CD4-positive, alpha-beta T cell (primary cell): ENCODE results near the gene RSU1. TPM values are rescaled to one million over a fixed set of nuclear protein-coding genes. Genes with fewer than 3 reads are reported as not detected.

ENCODE experiments used
- ATAC-seq: fragments of 200-7000 bp; cut with Tn5 transposase; one replicate; pipeline ENCODE4 v1.10.0; 2022; ENCODE audit warnings: mild to moderate bottlenecking; ENCODE audit not compliant: poor library complexity
- CTCF ChIA-PET: fragments of 350-600 bp; sonication (Branson Sonifier 250); formaldehyde crosslinking; loops from one replicate; lab custom pipeline; 2021; ENCODE audit warnings: antibody characterized with exemption, inconsistent platforms; lab: Charles Lee
- POLR2A ChIA-PET: fragments of 350-600 bp; sonication (Branson Sonifier 250); formaldehyde crosslinking; loops from one replicate; lab custom pipeline; 2021; ENCODE audit warnings: antibody characterized with exemption, inconsistent platforms; lab: Charles Lee
- DNase-seq, 14 experiments: peaks; one replicate each; pipeline ENCODE4 v3.0.0-alpha.2; 2013 to 2020; ENCODE audit warnings: mixed read lengths in 2 of 14
- H3K27ac ChIP-seq, 2 donors: one replicate each; pipeline versions ENCODE4 v1.5.1 to v1.7.0; 2013; ENCODE audit warnings: low read length in 2 of 2, low read depth in 1 of 2, mild to moderate bottlenecking in 1 of 2
- H3K27me3 ChIP-seq, 2 experiments: 1 replicate in 1 of 2; 2 replicates in 1 of 2; pipeline versions ENCODE4 v1.6.1 to v1.7.0; 2013; ENCODE audit warnings: low read length in 2 of 2, control low read depth in 1 of 2, mild to moderate bottlenecking in 1 of 2, moderate library complexity in 1 of 2; ENCODE audit not compliant: insufficient read depth in 2 of 2, control insufficient read depth in 1 of 2
- H3K36me3 ChIP-seq: one replicate; pipeline ENCODE4 v1.6.1; 2013; ENCODE audit warnings: low read length, control low read depth; ENCODE audit not compliant: insufficient read depth
- H3K4me1 ChIP-seq: one replicate; pipeline ENCODE4 v1.6.1; 2013; ENCODE audit warnings: low read length, control low read depth; ENCODE audit not compliant: insufficient read depth
- H3K4me3 ChIP-seq: one replicate; pipeline ENCODE4 v1.5.1; 2013; ENCODE audit warnings: mild to moderate bottlenecking, low read length, moderate library complexity
- H3K9me3 ChIP-seq, 2 experiments: 1 replicate in 1 of 2; 2 replicates in 1 of 2; pipeline versions ENCODE4 v1.6.1 to v1.7.0; 2013; ENCODE audit warnings: low read length in 2 of 2, mild to moderate bottlenecking in 2 of 2, control low read depth in 1 of 2, moderate library complexity in 1 of 2; ENCODE audit not compliant: control insufficient read depth in 1 of 2, insufficient read depth in 1 of 2
- H3K27ac Mint-ChIP-seq: one replicate; pipeline ENCODE4 v1.8.0; 2020; ENCODE audit warnings: mixed read lengths
- H3K27me3 Mint-ChIP-seq: one replicate; pipeline ENCODE4 v1.8.0; 2021; ENCODE audit warnings: mixed read lengths
- H3K36me3 Mint-ChIP-seq: one replicate; pipeline ENCODE4 v1.8.0; 2021; ENCODE audit warnings: low read depth, mixed read lengths
- H3K4me1 Mint-ChIP-seq: one replicate; pipeline ENCODE4 v1.8.0; 2021; ENCODE audit warnings: low read depth, mixed read lengths
- H3K4me3 Mint-ChIP-seq: one replicate; pipeline ENCODE4 v1.8.0; 2020; ENCODE audit warnings: mild to moderate bottlenecking, mixed read lengths
- H3K9me3 Mint-ChIP-seq: one replicate; pipeline ENCODE4 v1.8.0; 2020; ENCODE audit warnings: mixed read lengths
- CTCF ChIP-seq: fragments of 200-600 bp; IDR thresholded peaks from one replicate; pipeline ENCODE4 v1.8.0; 2022; ENCODE audit warnings: antibody characterized with exemption, mild to moderate bottlenecking
- intact Hi-C, 2 experiments: fragments of 100-400 bp; cut with DNase I in 1 of 2; cut with micrococcal nuclease in 1 of 2; formaldehyde crosslinking; loops; one replicate each; pipeline versions ENCODE4 v1.15.1 to v1.9.0; 2023 to 2025; cut with DNase I, micrococcal nuclease
- total RNA-seq, 174 experiments: library from RNA in 2 of 174; stranded (reverse) in 2 of 174; gene quantifications; one replicate each; pipeline ENCODE4 v1.2.3 and lab custom pipeline; 2021 to 2026

The RSU1 gene
- total RNA-seq, 2 experiments from 2014 or later, result 26.2 to 28.8 TPM

DNA sequence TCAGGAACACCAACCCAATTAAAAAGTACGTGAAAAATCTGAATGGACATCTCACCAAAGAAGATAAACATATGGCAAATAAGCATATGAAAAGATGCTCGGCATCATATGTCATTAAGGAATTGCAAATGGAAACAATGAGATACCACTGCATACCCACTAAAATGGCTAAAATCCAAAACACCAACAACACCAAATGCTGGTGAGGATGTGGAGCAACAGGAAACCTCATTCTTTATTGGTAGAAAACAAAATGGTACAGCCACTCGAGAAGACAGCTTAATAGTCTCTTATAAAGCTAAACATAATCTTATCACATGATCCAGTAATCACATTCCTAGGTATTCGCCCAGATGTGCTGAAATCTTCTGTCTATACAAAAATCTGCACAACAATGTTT is 13.1 kb downstream of the RSU1 start:
- Histone ChIP-seq H3K27me3 (no peaks in the 10 kb centered on the region), H3K4me1 (peaks cover 4% of the 10 kb centered on the region), H3K27ac (no peak overlapping the region), H3K4me3 (no peak overlapping the region), H3K9me3 (peaks cover 0 to 3% of the 10 kb centered on the region in 2 experiments), H3K36me3 (no peaks in the 10 kb centered on the region)
- Mint-ChIP-seq H3K4me1 (peaks cover 45% of the 10 kb centered on the region), H3K36me3 (peaks cover 43% of the 10 kb centered on the region), H3K4me3 (no peak overlapping the region), H3K9me3 (no peaks in the 10 kb centered on the region), H3K27me3 (no peaks in the 10 kb centered on the region), H3K27ac (no peak overlapping the region)
- ChIA-PET POLR2A (interaction anchor here (2.2 kb wide), 1 partner anchor 13 kb away, joined by 6 read pairs; the partner anchor contains the start of gene RSU1), CTCF (interaction anchor here (1.4 to 1.7 kb wide), 2 partner anchors 8 to 14 kb away, joined by 3 read pairs; no protein-coding TSS in a partner anchor)
- no peak for DNase-seq
- TF ChIP-seq CTCF, result no peak
- no peak for ATAC-seq
- intact Hi-C loops, result no loop called here

DNA sequence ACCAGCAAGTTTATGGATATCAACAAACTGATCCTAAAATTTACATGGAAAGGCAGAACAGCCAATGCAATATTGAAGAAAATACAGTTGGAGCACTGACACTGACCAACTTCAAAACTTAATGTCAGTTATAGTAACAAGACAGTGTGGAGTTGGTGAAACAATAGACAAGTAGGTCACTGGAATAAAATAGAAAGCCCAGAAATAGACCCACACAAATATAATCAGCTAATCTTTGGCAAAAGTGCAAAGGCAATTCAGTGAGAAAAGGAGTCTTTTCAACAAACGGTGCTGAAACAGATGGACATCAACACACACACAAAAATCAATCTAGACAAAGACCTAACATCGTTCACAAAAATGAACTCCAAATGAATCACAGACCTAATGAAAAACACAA is 13.8 kb downstream of the RSU1 start:
- ATAC-seq, result no peak
- no peak overlapping the region for H3K27ac Mint-ChIP-seq
- Histone ChIP-seq H3K27me3 (no peaks in the 10 kb centered on the region), H3K4me1 (peaks cover 4% of the 10 kb centered on the region), H3K27ac (no peak overlapping the region), H3K4me3 (no peak overlapping the region), H3K9me3 (peaks cover 0 to 3% of the 10 kb centered on the region in 2 experiments), H3K36me3 (peaks cover 5% of the 10 kb centered on the region)
- CTCF ChIA-PET, result interaction anchor here (1.4 kb wide), 1 partner anchor 13 kb away, joined by 3 read pairs; no protein-coding TSS in a partner anchor
- TF ChIP-seq CTCF, result no peak
- intact Hi-C loops, result no loop called here
- DNase-seq, result no peak
- no peak overlapping the region for H3K4me3 Mint-ChIP-seq
- H3K9me3 Mint-ChIP-seq, result no peaks in the 10 kb centered on the region
- no peaks in the 10 kb centered on the region for H3K27me3 Mint-ChIP-seq
- POLR2A ChIA-PET, result no interaction called here
- peaks cover 41% of the 10 kb centered on the region for H3K36me3 Mint-ChIP-seq
- H3K4me1 Mint-ChIP-seq, result peaks cover 45% of the 10 kb centered on the region

DNA sequence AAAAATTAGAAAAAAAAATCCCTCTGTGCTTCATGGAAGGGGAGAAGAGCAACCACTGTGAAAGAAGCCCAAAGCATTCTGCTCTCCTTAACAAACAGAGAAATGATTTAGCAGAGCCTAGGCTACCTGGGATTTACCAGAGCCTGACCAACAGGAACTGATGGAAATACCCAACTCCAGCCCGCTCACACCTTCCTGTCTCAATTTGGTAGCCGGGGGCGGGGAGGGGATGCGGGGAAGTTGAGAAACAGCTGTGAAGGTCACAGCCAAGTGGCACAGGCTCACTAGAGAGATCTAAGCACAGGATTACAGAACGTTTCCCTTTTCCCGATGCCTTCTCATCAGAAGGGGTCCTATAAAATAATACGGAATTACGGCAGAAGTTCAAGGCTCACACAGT is 17.6 kb downstream of the RSU1 start:
- Histone ChIP-seq H3K27me3 (no peaks in the 10 kb centered on the region), H3K27ac (no peak overlapping the region), H3K9me3 (no peaks in the 10 kb centered on the region), H3K36me3 (peaks cover 5% of the 10 kb centered on the region), H3K4me3 (no peak overlapping the region), H3K4me1 (peaks cover 4% of the 10 kb centered on the region)
- DNase-seq (no peak), ATAC-seq (no peak)
- Mint-ChIP-seq H3K27me3 (no peaks in the 10 kb centered on the region), H3K4me1 (peaks cover 63% of the 10 kb centered on the region), H3K4me3 (no peak overlapping the region), H3K36me3 (peaks cover 53% of the 10 kb centered on the region), H3K27ac (no peak overlapping the region), H3K9me3 (no peaks in the 10 kb centered on the region)
- CTCF ChIA-PET, result no interaction called here
- POLR2A ChIA-PET, result no interaction called here
- intact Hi-C loops, result no loop called here
- TF ChIP-seq CTCF, result no peak
